Neuronal stem cell (in vitro differentiated cells): Measurements from ENCODE around the gene MAGEA3.
"Not testable (repeated sequence)": the region's sequence is repeated elsewhere in the genome, so short reads cannot be mapped to it uniquely, and the experiment has no call there.

Experiments used
- DNase-seq: peaks from one replicate; pipeline ENCODE4 v3.0.0-alpha.2; 2013; ENCODE audit warnings: low spot score
- H2AFZ ChIP-seq: one replicate; pipeline ENCODE4 v1.6.1; 2013; ENCODE audit warnings: mild to moderate bottlenecking, low read length, inconsistent platforms
- H2AK5ac ChIP-seq: 2 replicates; pipeline ENCODE4 v1.6.1; 2013; ENCODE audit warnings: low read depth, mild to moderate bottlenecking, inconsistent platforms, low read length, moderate library complexity, mixed read lengths
- H2BK120ac ChIP-seq: 2 replicates; pipeline ENCODE4 v1.6.1; 2013; ENCODE audit warnings: low read depth, mild to moderate bottlenecking, inconsistent platforms, low read length, moderate library complexity, mixed read lengths
- H2BK12ac ChIP-seq: one replicate; pipeline ENCODE4 v1.6.1; 2013; ENCODE audit warnings: low read length, inconsistent platforms
- H2BK15ac ChIP-seq: 2 replicates; pipeline ENCODE4 v1.6.1; 2013; ENCODE audit warnings: mild to moderate bottlenecking, low read length, inconsistent platforms, mixed read lengths
- H2BK5ac ChIP-seq: one replicate; pipeline ENCODE4 v1.6.1; 2013; ENCODE audit warnings: inconsistent platforms, mild to moderate bottlenecking, low read length, moderate library complexity
- H3K14ac ChIP-seq: one replicate; pipeline ENCODE4 v1.6.1; 2013; ENCODE audit warnings: low read length, inconsistent platforms
- H3K18ac ChIP-seq: 2 replicates; pipeline ENCODE4 v1.6.1; 2013; ENCODE audit warnings: low read length, inconsistent platforms
- H3K23ac ChIP-seq: 2 replicates; pipeline ENCODE4 v1.6.1; 2013; ENCODE audit warnings: low read depth, mild to moderate bottlenecking, mixed read lengths, low read length, inconsistent platforms; ENCODE audit not compliant: poor library complexity
- H3K27ac ChIP-seq: replicated peaks from 3 replicates; pipeline ENCODE4 v1.5.1; 2013; ENCODE audit warnings: low read length, inconsistent platforms
- H3K27me3 ChIP-seq, 3 experiments: 2 replicates each; pipeline ENCODE4 v1.6.1; 2013; ENCODE audit warnings: low read length in 3 of 3, mild to moderate bottlenecking in 2 of 3, inconsistent platforms in 1 of 3, low read depth in 1 of 3, mixed read lengths in 1 of 3, moderate library complexity in 1 of 3; ENCODE audit not compliant: control insufficient read depth in 3 of 3, insufficient read depth in 3 of 3
- H3K36me3 ChIP-seq, 2 donors: replicated peaks in 1 of 2; 2 replicates each; pipeline ENCODE4 v1.6.1; 2013; ENCODE audit warnings: low read length in 2 of 2; ENCODE audit not compliant: control insufficient read depth in 2 of 2, insufficient read depth in 2 of 2
- H3K4ac ChIP-seq: 2 replicates; pipeline ENCODE4 v1.6.1; 2013; ENCODE audit warnings: inconsistent platforms, mild to moderate bottlenecking, low read length, moderate library complexity
- H3K4me1 ChIP-seq, 2 donors: 1 replicate in 1 of 2; 2 replicates in 1 of 2; pipeline ENCODE4 v1.6.1; 2013; ENCODE audit warnings: low read length in 2 of 2, low read depth in 1 of 2; ENCODE audit not compliant: control insufficient read depth in 2 of 2, insufficient read depth in 1 of 2
- H3K4me2 ChIP-seq: one replicate; pipeline ENCODE4 v1.6.1; 2013; ENCODE audit warnings: mild to moderate bottlenecking, low read length, inconsistent platforms; ENCODE audit not compliant: insufficient read depth, poor library complexity, severe bottlenecking
- H3K4me3 ChIP-seq, 2 donors: 2 replicates each; pipeline ENCODE4 v1.5.1; 2013; ENCODE audit warnings: low read length in 2 of 2, mild to moderate bottlenecking in 2 of 2, inconsistent platforms in 1 of 2, moderate library complexity in 1 of 2
- H3K79me1 ChIP-seq: one replicate; pipeline ENCODE4 v1.6.1; 2013; ENCODE audit warnings: low read depth, mild to moderate bottlenecking, inconsistent platforms, low read length, moderate library complexity
- H3K9ac ChIP-seq: one replicate; pipeline ENCODE4 v1.6.1; 2013; ENCODE audit warnings: mild to moderate bottlenecking, low read depth, low read length, inconsistent platforms; ENCODE audit not compliant: poor library complexity
- H3K9me3 ChIP-seq, 2 donors: replicated peaks in 1 of 2; 2 replicates each; pipeline versions ENCODE3 to v1.6.1; 2013; ENCODE audit warnings: low read length in 2 of 2, mild to moderate bottlenecking in 2 of 2, inconsistent platforms in 1 of 2, low read depth in 1 of 2, mixed read lengths in 1 of 2, moderate library complexity in 1 of 2; ENCODE audit not compliant: control insufficient read depth in 2 of 2, insufficient read depth in 1 of 2
- H4K8ac ChIP-seq: one replicate; pipeline ENCODE4 v1.6.1; 2013; ENCODE audit warnings: low read depth, mild to moderate bottlenecking, inconsistent platforms, low read length, moderate library complexity
- H4K91ac ChIP-seq: one replicate; pipeline ENCODE4 v1.6.1; 2013; ENCODE audit warnings: low read length, low read depth, mild to moderate bottlenecking, inconsistent platforms; ENCODE audit not compliant: poor library complexity
- WGBS, 2 donors: extraction: QIAGEN DNeasy Blood & Tissue Kit; methylation state at CpG; one replicate each; pipeline ENCODE4 v1.1.7; 2013; ENCODE audit warnings: missing lambda C conversion rate in 2 of 2, mixed read lengths in 1 of 2; ENCODE audit not compliant: insufficient read length in 2 of 2, insufficient replicate concordance in 1 of 2; ENCODE audit errors: extremely low coverage in 2 of 2; 5-methylcytosine and 5-hydroxymethylcytosine counted together

MAGEA3 gene

DNA sequence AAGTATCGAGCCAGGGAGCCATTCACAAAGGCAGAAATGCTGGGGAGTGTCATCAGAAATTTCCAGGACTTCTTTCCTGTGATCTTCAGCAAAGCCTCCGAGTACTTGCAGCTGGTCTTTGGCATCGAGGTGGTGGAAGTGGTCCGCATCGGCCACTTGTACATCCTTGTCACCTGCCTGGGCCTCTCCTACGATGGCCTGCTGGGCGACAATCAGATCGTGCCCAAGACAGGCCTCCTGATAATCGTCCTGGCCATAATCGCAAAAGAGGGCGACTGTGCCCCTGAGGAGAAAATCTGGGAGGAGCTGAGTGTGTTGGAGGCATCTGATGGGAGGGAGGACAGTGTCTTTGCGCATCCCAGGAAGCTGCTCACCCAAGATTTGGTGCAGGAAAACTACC is 37.9 kb downstream of the MAGEA3 start:
- not testable (repeated sequence) for H3K27ac ChIP-seq, H3K9ac ChIP-seq, H4K91ac ChIP-seq, H3K4me1 ChIP-seq, H3K18ac ChIP-seq, H3K23ac ChIP-seq, H3K36me3 ChIP-seq, H2BK5ac ChIP-seq, H3K14ac ChIP-seq, H3K79me1 ChIP-seq, H2BK120ac ChIP-seq, H3K4me3 ChIP-seq, H4K8ac ChIP-seq, H2AK5ac ChIP-seq, H3K9me3 ChIP-seq, DNase-seq, H3K4ac ChIP-seq, H3K27me3 ChIP-seq, H2BK15ac ChIP-seq, H3K4me2 ChIP-seq, H2AFZ ChIP-seq, H2BK12ac ChIP-seq
- no CpG with 5 or more reads among the region's 12 CpGs for WGBS, 2 donors

GRCh38 chrX:152738560-152738959 is 40.0 kb downstream of the MAGEA3 start:
- Histone ChIP-seq H3K4me2 (no peak overlapping the region), H3K18ac (no peak overlapping the region), H3K79me1 (no peaks in the 10 kb centered on the region), H2BK120ac (no peak overlapping the region), H3K4me3 (no peak overlapping the region), H2BK5ac (no peak overlapping the region), H4K8ac (no peak overlapping the region), H2BK15ac (no peak overlapping the region), H2BK12ac (no peak overlapping the region), H4K91ac (no peak overlapping the region), H3K4me1 (no peaks in the 10 kb centered on the region), H2AK5ac (no peak overlapping the region), H3K27me3 (no peaks in the 10 kb centered on the region), H3K9ac (no peak overlapping the region), H3K36me3 (no peaks in the 10 kb centered on the region), H2AFZ (no peak overlapping the region), H3K4ac (no peak overlapping the region), H3K27ac (no peak overlapping the region), H3K23ac (no peak overlapping the region), H3K9me3 (no peaks in the 10 kb centered on the region), H3K14ac (no peak overlapping the region)
- DNase-seq, result no peak
- WGBS, 2 donors, result no CpG with 5 or more reads among the region's 5 CpGs
